ENCODE results near the gene LCAT.
A peak's percentile ranks its signal among the peaks of the same experiment; 100 is the strongest.

Gene LCAT

DNA sequence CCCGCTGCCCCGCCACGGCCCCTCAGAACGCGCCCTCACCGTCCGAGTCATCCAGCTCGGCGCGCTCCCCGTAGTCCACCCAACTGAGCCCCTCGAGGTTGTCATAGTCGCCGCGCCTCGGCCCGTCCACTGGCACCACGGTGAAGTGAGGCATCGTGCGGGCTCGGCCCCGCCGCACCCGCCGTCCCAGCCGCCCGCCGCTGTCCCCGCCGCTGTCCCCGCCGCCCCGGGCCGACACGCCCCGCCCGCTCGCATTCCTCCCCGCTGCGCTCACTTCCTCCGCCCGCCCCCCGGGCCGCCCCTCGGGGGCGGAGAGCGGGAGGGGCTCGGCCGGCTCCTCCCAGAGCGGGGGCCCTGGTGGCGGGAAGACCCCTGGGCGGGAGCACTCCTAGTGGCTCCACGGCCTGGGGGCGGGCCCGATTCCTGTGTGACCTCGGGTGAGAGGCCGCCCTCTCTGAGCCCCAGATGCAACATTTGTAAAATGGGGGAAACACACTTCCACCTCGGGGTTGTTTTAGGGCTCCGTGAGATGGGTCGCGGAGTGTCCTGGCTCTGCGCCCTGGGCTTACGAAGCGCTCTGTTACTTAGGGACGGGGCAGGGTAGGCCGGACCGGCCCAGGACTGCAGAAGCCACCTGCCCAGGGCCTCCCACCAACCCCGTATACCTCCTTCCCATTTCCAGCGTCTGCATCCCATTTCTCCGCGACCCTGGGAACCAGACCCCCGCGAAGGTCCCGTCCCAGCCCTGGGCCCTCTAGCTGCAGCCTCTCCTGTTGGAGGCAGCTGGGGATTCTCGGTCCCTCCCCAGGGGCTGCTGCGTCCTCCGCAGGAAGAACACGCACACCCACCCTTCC is 24.7 kb upstream of the LCAT start, which contains the start of gene SLC12A4:
Gene SLC12A4, minus strand, starts transcription at position 238 of the 854 bp plus-strand sequence. Its CDS starts 84 bp downstream, at position 154.
- DNase-seq (ENCODE audit: low spot score), result peak; percentile 93

- DNase-seq (ENCODE audit: low spot score), result peak; percentile 81
Measured at GRCh38 chr16:67967958-67968399, 24.1 kb upstream of the LCAT start.

- no peak for DNase-seq (ENCODE audit: low spot score)
Measured at GRCh38 chr16:67967183-67967957, 23.4 kb upstream of the LCAT start.

- no peak for DNase-seq (ENCODE audit: low spot score)
Measured at GRCh38 chr16:67966549-67967182, 22.7 kb upstream of the LCAT start.

GRCh38 chr16:67965668-67966548 is 22.0 kb upstream of the LCAT start:
- DNase-seq (ENCODE audit: low spot score), result no peak

DNA sequence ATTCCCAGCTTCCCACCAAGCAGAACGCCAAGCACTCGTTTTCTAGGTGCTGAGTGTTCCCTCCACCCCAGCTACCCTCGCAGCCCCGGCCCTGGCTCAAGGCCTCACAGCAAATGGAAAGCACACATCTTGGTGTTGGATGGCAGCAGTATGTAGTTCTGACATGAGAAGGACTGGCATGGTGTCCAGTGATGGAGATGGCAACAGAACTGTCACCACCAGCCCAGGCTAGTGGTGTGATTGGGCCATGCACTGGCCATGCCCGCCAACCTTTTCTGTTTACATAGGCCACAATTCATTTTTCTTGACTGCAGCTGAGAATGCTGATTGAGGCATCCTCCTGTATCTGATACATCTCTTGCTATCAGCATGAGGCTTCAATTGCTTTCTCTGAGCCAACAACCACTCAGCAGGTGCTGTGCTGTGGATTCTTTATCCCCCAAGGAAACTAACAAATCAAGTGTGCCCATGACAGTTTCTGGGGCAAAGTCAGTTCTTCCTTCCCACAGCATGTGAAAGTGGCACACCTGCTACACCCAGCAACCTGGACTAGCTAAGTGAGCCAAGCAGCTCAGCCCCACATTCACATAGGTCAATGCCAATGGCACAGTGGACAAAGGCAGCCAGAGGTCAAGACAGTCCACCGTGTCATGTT is 20.7 kb upstream of the LCAT start:
- DNase-seq (ENCODE audit: low spot score), result no peak

- DNase-seq (ENCODE audit: low spot score), result no peak
Measured at GRCh38 chr16:67963662-67964321, 19.9 kb upstream of the LCAT start.

- DNase-seq (ENCODE audit: low spot score), result no peak
Measured at GRCh38 chr16:67963292-67963661, 19.4 kb upstream of the LCAT start.

GRCh38 chr16:67962135-67962534 is 18.2 kb upstream of the LCAT start:
- no peak for DNase-seq (ENCODE audit: low spot score)

GRCh38 chr16:67961551-67961957 is 17.6 kb upstream of the LCAT start:
- no peak for DNase-seq (ENCODE audit: low spot score)

- DNase-seq (ENCODE audit: low spot score), result no peak
Measured at GRCh38 chr16:67959536-67960329, 15.8 kb upstream of the LCAT start.

DNA sequence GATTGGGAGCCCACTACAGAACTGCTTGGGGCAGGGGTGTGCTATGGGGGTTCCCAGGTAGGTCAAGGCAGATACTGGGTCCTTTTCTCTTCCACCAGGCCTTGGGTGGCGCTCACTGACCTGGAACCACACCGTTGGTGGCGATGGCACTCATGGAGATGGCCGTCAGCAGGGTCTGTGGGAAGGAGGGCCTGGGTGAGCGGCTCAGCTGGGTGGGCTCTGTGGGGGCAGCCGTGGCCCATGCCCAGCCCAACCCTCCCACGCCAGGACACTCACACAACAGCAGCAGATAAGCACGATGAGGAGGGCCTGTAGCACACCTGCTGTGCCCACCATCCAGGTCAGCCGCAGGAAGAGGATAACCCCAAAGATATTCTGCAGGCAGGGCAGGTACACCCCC is 13.7 kb upstream of the LCAT start:
- DNase-seq (ENCODE audit: low spot score), result peak; percentile 46

- peak; percentile 48 for DNase-seq (ENCODE audit: low spot score)
Measured at GRCh38 chr16:67954421-67955196, 10.7 kb upstream of the LCAT start.

DNA sequence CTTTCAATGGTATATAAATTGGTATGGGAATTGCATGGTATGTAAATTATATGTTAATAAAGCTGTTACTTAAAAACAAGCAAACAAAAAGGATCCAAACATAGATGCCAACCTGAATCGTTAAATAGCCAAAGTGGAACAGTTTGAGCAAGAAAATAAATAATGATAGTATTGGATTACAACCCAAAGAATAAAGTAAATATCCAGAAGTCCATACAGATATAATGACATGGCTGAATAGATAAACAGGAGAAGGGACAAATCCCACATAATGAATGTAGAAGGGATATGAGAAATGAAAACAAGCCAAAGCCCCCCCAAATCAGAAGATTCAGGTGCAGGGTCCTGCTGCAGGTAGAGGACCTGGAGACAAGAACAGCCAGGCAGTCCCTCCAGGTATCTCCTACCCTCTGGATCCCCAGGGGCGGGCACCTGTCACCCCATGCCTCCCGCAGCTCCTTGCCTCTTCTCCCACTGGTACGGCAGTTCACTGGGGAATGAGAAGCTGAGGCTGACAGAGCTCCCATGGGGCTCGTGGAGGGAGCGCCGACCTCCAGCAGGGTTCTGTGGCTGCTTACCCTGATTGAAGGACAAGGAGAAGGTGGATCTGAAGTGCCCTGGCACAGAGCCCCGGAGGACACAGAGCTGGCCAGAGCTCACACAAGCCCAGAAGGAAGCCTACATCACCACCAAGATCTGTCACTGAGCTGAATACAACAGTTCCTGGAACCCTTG is 9.9 kb upstream of the LCAT start:
- no peak for DNase-seq (ENCODE audit: low spot score)

DNA sequence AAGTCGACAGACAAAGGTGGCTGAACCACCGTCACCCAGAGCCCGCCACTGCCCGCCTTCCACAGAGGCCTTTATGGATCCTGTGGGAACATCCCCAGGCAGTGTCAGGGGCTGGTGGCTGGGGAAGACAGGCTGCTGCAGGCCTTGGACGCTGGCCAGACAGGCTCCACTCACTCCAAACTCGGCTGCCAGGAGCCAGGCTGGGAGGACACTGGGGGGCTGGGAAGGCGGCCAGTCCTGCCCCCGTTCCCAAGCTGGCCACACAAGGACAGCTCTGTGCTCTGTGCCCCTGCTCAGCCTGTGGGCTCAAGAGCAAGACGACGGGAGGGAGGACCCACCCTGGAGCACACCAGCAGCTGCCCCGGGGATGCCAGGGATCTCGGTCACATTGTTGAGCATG is 7.6 kb upstream of the LCAT start:
- no peak for DNase-seq (ENCODE audit: low spot score)

- no peak for DNase-seq (ENCODE audit: low spot score)
Measured at GRCh38 chr16:67950335-67950843, 6.5 kb upstream of the LCAT start.

GRCh38 chr16:67949645-67950044 is 5.7 kb upstream of the LCAT start:
- no peak for DNase-seq (ENCODE audit: low spot score)

GRCh38 chr16:67948015-67948414 is 4.1 kb upstream of the LCAT start:
- no peak for DNase-seq (ENCODE audit: low spot score)

Measured in left forelimb (tissue), 1 donor.